Measurements from ENCODE around the gene CARD14.
"Not testable (repeated sequence)": the region's sequence is repeated elsewhere in the genome, so short reads cannot be mapped to it uniquely, and the experiment has no call there.

Gene CARD14

DNA sequence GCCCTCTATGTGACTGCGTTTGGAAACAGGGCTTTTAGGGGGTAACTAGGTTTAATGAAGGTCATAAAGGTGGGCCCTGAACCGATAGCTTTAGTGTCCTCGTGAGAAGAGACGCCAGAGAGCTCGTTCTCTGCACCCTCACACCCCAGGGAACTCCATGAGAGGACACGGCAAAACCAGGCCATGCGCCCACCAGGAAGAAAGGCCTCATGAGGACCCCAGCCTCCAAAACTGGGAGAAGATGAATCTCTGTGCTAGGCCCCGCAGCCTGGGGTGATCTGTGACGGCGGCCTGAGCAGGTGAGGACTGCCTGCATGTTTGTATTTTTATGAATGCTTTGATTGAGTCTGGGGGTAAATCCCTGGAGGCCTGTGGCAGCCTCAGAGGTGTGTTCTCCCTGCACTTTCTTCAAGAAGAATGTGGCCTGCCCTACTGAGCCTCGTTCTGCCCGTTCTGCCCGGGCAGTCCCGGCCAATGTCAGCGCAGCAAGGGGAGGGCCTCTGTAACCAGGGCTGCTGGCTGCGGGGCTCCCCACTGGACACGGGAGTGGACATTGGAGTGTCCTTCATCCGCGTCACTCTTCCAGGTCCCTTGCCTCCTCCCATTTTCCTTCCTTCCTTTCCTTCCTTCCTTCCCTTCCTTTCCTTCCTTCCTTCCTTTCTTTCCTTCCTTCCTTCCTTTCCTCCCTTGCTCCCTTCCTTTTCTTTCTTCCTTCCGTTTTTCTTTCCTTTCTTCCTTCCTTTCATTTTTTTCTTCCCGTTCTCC lies 84.0 kb downstream of the CARD14 start:
- Mint-ChIP-seq H3K27ac (peak overlapping the region; percentile 80), H3K4me1 (peaks cover 31% of the 10 kb centered on the region), H3K9me3 (no peaks in the 10 kb centered on the region), H3K27me3 (no peaks in the 10 kb centered on the region), H3K36me3 (no peaks in the 10 kb centered on the region), H3K4me3 (no peak overlapping the region)
- no peak for ATAC-seq

DNA sequence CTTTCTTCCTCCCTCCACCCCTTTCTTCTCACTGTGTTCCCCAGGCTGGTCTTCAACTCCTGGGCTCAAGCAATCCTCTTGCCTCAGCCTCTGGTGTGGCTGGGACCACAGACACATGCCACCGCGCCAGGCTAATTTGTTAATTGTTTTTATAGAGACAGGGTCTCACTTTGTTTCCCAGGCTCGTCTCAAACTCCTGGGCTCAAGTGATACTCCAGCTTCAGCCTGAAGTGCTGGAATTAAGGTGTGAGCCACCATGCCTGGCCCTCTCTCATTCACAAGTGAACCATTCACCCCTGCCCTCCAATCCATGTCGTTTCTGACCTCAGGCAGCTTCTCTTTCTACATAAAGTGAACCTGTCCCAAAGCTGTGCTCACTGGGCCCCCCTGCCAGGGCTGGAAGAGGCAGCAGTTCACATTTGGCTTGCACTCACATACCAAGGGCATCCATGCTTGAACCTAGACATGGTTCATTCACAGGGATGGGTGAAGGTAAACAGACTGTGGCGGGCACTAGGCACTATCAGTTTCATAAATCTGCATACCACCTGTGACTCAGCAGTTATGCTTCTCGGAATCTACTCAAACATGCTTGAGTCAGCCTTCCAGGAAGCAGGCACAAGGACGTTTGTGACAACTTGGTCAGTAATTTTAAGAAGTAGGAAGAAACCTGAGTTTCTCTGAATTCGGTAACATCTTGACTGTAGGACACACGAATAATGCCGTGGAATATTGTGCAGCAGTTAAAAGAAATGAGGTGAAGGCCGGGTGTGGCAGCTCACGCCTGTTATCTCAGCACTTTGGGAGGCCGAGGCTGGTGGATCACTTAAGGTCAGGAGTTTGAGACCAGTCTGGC lies 84.8 kb downstream of the CARD14 start:
- H3K27ac Mint-ChIP-seq, result peak overlapping the region; percentile 80
- H3K4me1 Mint-ChIP-seq, result peaks cover 39% of the 10 kb centered on the region

DNA sequence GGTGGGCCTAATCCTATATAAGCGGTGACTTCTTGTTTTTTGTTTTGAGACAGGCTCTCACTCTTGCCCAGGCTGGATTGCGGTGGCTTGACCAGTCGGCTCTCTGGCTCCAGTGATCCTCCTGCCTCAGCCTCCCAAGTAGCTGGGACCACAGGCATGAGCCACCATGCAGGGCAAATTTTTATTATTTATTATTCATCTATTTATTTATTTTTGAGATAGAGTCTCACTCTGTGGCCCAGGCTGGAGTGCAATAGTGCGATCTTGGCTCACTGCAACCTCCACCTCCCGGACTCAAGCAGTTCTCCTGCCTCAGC lies 86.2 kb downstream of the CARD14 start:
- no peak overlapping the region for H3K27ac Mint-ChIP-seq
- no peak for ATAC-seq
- H3K4me3 Mint-ChIP-seq, result no peak overlapping the region
- no peaks in the 10 kb centered on the region for H3K27me3 Mint-ChIP-seq
- no peaks in the 10 kb centered on the region for H3K9me3 Mint-ChIP-seq
- no peaks in the 10 kb centered on the region for H3K36me3 Mint-ChIP-seq
- H3K4me1 Mint-ChIP-seq, result peaks cover 43% of the 10 kb centered on the region

More for the DNA sequence above, 84.8 kb downstream of the CARD14 start:
- Mint-ChIP-seq H3K9me3 (no peaks in the 10 kb centered on the region), H3K4me3 (no peak overlapping the region), H3K36me3 (no peaks in the 10 kb centered on the region), H3K27me3 (no peaks in the 10 kb centered on the region)
- ATAC-seq, result peak; percentile 79

GRCh38 chr17:80257716-80258213 lies 87.9 kb downstream of the CARD14 start:
- Mint-ChIP-seq H3K4me1 (peaks cover 57% of the 10 kb centered on the region), H3K27ac (peak overlapping the region; percentile 89)

DNA sequence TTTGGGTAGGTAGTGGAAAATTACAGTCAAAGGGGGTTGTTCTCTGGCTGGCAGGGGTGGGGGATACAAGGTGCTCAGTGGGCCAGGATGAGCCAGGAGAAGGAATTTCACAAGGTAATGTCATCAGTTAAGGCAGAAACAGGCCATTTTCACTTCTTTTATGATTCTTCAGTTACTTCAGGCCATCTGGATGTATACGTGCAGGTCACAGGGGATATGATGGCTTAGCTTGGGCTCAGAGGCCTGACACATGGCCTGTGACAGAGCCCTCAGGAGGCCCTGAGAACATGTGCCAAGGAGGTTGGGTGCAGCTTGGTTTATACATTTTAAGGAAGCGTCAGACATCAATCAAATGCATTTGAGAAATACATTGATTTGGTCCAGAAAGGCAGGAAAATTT lies 88.5 kb downstream of the CARD14 start:
- not testable (repeated sequence) for ATAC-seq, H3K9me3 Mint-ChIP-seq, H3K36me3 Mint-ChIP-seq, H3K27me3 Mint-ChIP-seq
- Mint-ChIP-seq H3K27ac (peak overlapping the region; percentile 89), H3K4me3 (peak overlapping the region; percentile 54), H3K4me1 (peaks cover 62% of the 10 kb centered on the region)

More at GRCh38 chr17:80257716-80258213, 87.9 kb downstream of the CARD14 start:
- no peaks in the 10 kb centered on the region for H3K9me3 Mint-ChIP-seq
- H3K27me3 Mint-ChIP-seq, result no peaks in the 10 kb centered on the region
- no peaks in the 10 kb centered on the region for H3K36me3 Mint-ChIP-seq
- no peak overlapping the region for H3K4me3 Mint-ChIP-seq
- no peak for ATAC-seq

Measured in stimulated activated memory B cell treated with anti-CD40 and anti-IgM and Interleukin-4, amounts not matched to agents 10 μg/mL and 1 μg/mL and 100 μg/mL, for 72 hours (primary cell).